SU-DHL-6 (cell line): Measurements from ENCODE around the gene MGMT.

ENCODE experiments used
- EZH2phosphoT487 ChIP-seq: fragments of 200-600 bp; sonication (generic), shearing (Covaris generic); conservative IDR thresholded peaks from 2 replicates; pipeline ENCODE4 v1.6.1; 2018; ENCODE audit warnings: mild to moderate bottlenecking, antibody characterized with exemption, low read length, moderate library complexity, mixed read lengths
- TF ChIP-seq, protein P1 (sequence below): fragments of 200-600 bp; sonication (generic); IDR thresholded peaks from one replicate; pipeline ENCODE4 v1.5.1; 2017; ENCODE audit warnings: antibody characterized with exemption, mild to moderate bottlenecking, low read length, moderate library complexity; ENCODE audit not compliant: insufficient read depth, poor library complexity, severe bottlenecking

DNA sequence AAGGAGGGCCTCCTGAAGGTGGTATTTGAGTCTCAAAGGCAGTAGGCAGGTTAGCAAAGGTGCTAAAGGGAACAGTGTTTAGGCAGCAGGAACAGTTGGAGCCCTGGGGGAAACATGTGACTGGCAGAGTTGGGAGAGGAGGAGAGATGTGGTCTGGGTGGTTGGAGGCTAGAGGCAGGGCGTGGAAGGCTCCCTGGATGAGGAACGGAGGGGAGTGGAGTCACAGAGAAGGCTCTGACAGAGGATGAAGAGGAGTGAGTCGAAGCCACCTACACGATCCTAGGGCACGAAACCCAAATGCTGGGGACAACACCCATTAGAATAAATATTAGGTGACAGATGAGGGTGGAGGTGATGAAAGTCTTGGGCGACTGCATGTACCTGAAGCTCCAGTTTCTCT is 19.6 kb upstream of the MGMT start:
- TF ChIP-seq EZH2phosphoT487 = no peak
- TF ChIP-seq, protein P1, sequence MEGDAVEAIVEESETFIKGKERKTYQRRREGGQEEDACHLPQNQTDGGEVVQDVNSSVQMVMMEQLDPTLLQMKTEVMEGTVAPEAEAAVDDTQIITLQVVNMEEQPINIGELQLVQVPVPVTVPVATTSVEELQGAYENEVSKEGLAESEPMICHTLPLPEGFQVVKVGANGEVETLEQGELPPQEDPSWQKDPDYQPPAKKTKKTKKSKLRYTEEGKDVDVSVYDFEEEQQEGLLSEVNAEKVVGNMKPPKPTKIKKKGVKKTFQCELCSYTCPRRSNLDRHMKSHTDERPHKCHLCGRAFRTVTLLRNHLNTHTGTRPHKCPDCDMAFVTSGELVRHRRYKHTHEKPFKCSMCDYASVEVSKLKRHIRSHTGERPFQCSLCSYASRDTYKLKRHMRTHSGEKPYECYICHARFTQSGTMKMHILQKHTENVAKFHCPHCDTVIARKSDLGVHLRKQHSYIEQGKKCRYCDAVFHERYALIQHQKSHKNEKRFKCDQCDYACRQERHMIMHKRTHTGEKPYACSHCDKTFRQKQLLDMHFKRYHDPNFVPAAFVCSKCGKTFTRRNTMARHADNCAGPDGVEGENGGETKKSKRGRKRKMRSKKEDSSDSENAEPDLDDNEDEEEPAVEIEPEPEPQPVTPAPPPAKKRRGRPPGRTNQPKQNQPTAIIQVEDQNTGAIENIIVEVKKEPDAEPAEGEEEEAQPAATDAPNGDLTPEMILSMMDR = no peak
